A673 (cell line): ENCODE results near the gene ZNF644. TPM values are rescaled to one million over a fixed set of nuclear protein-coding genes. Genes with fewer than 3 reads are reported as not detected.
A peak's percentile ranks its signal among the peaks of the same experiment; 100 is the strongest.

Experiments used
- BruUV-seq: library from RNA; stranded (reverse); fragments of 400-500 nt; replicated peaks from 2 replicates; lab custom pipeline; 2021; lab: Mats Ljungman, UMichigan
- CTCF ChIA-PET: fragments of 300-600 bp; sonication (Branson Sonifier 250); formaldehyde crosslinking; loops from one replicate; lab custom pipeline; 2022; ENCODE audit warnings: antibody characterized with exemption; lab: Charles Lee
- POLR2A ChIA-PET: fragments of 300-600 bp; sonication (Branson Sonifier 250); formaldehyde crosslinking; loops from one replicate; lab custom pipeline; 2022; ENCODE audit warnings: antibody characterized with exemption; ENCODE audit not compliant: low non-redundant PET; lab: Charles Lee
- DNase-seq: peaks from one replicate; pipeline ENCODE4 v3.0.0-alpha.2; 2015; ENCODE audit warnings: low spot score
- H3K27ac ChIP-seq: fragments of 200-600 bp; sonication (generic); 2 replicates; pipeline ENCODE4 v1.5.1; 2016; ENCODE audit warnings: mixed run types, low read depth, mild to moderate bottlenecking, mixed read lengths, antibody characterized with exemption, low read length; ENCODE audit not compliant: poor library complexity, severe bottlenecking
- H3K27me3 ChIP-seq: fragments of 200-600 bp; sonication (generic); replicated peaks from 2 replicates; pipeline ENCODE4 v1.6.1; 2017; ENCODE audit warnings: mixed run types, low read depth, mild to moderate bottlenecking, mixed read lengths, antibody characterized with exemption, low read length; ENCODE audit not compliant: insufficient read depth, poor library complexity
- H3K36me3 ChIP-seq: fragments of 200-600 bp; sonication (generic); 2 replicates; pipeline ENCODE4 v1.6.1; 2016; ENCODE audit warnings: mixed run types, mild to moderate bottlenecking, mixed read lengths, antibody characterized with exemption, low read length; ENCODE audit not compliant: insufficient read depth, poor library complexity, severe bottlenecking
- H3K4me1 ChIP-seq: fragments of 200-600 bp; sonication (generic); 2 replicates; pipeline ENCODE4 v1.6.1; 2017; ENCODE audit warnings: mixed run types, mild to moderate bottlenecking, mixed read lengths, antibody characterized with exemption, low read length; ENCODE audit not compliant: insufficient read depth, poor library complexity, severe bottlenecking
- H3K4me3 ChIP-seq: fragments of 200-600 bp; sonication (generic); 2 replicates; pipeline ENCODE4 v1.5.1; 2016; ENCODE audit warnings: low read depth, mixed run types, mild to moderate bottlenecking, mixed read lengths, low read length; ENCODE audit not compliant: poor library complexity, severe bottlenecking
- H3K9me3 ChIP-seq: fragments of 200-600 bp; sonication (generic); 2 replicates; pipeline ENCODE4 v1.6.1; 2016; ENCODE audit warnings: mixed run types, low read depth, mild to moderate bottlenecking, mixed read lengths, antibody characterized with exemption, low read length; ENCODE audit not compliant: poor library complexity, severe bottlenecking
- EZH2 ChIP-seq: fragments of 200-600 bp; sonication (generic); IDR thresholded peaks from 2 replicates; pipeline ENCODE4 v1.6.1; 2017; ENCODE audit warnings: borderline replicate concordance, low read depth, mild to moderate bottlenecking, mixed read lengths, antibody characterized with exemption, low read length; ENCODE audit not compliant: poor library complexity, severe bottlenecking
- intact Hi-C: fragments of 100-400 bp; cut with micrococcal nuclease; formaldehyde crosslinking; loops from one replicate; pipeline ENCODE4 v1.10.0; 2022; ENCODE audit not compliant: unreplicated experiment
- total RNA-seq: library from RNA; stranded (reverse); gene quantifications from 2 replicates; pipeline ENCODE4 v1.2.3, GENCODE V29; 2021
- TF ChIP-seq, protein P1 (sequence below): fragments of 300-800, 200-600 bp; sonication (generic); conservative IDR thresholded peaks from 2 replicates; pipeline ENCODE4 v1.5.1; 2017; ENCODE audit warnings: low read depth, mild to moderate bottlenecking, antibody characterized with exemption, low read length, moderate library complexity, mixed read lengths

Gene ZNF644
- total RNA-seq, 1 experiment from 2014 or later = 80.4 TPM

GRCh38 chr1:91026777-91027176, 4.9 kb upstream of the ZNF644 start:
- Histone ChIP-seq H3K4me1 (peaks cover 5% of the 10 kb centered on the region), H3K27me3 (no peaks in the 10 kb centered on the region), H3K27ac (no peak overlapping the region), H3K4me3 (no peak overlapping the region), H3K36me3 (no peaks in the 10 kb centered on the region), H3K9me3 (no peaks in the 10 kb centered on the region)
- intact Hi-C loops = no loop called here
- ChIA-PET CTCF (no interaction called here), POLR2A (no interaction called here)
- TF ChIP-seq EZH2 = no peak
- TF ChIP-seq, protein P1, sequence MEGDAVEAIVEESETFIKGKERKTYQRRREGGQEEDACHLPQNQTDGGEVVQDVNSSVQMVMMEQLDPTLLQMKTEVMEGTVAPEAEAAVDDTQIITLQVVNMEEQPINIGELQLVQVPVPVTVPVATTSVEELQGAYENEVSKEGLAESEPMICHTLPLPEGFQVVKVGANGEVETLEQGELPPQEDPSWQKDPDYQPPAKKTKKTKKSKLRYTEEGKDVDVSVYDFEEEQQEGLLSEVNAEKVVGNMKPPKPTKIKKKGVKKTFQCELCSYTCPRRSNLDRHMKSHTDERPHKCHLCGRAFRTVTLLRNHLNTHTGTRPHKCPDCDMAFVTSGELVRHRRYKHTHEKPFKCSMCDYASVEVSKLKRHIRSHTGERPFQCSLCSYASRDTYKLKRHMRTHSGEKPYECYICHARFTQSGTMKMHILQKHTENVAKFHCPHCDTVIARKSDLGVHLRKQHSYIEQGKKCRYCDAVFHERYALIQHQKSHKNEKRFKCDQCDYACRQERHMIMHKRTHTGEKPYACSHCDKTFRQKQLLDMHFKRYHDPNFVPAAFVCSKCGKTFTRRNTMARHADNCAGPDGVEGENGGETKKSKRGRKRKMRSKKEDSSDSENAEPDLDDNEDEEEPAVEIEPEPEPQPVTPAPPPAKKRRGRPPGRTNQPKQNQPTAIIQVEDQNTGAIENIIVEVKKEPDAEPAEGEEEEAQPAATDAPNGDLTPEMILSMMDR = peak; percentile 47; the same call in 1 of the 2 replicates
- no TSS peak for BruUV-seq
- DNase-seq = no peak

DNA sequence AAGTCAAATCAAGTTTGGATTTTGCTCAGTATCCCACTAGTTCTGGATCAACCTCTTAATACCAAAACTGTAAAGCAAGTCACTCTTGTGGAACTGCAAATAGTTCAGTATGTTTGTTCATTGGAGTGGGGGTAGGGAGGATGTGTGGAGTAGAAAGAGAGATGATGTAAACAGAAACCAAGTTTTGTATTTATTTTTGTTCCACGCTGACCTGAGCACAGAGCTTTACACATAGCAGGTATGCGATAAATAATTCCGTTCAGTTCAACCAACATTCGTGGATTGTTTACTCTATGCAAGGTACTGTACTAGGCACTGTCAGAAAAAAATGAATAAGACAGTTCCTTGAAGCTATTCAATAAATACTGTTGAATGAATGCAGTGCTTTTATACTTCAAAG, 4.5 kb upstream of the ZNF644 start:
- peaks cover 5% of the 10 kb centered on the region for H3K4me1 ChIP-seq
- no TSS peak for BruUV-seq
- TF ChIP-seq, protein P1 = no peak
- no peak for TF ChIP-seq EZH2
- no peaks in the 10 kb centered on the region for H3K9me3 ChIP-seq
- no peak for DNase-seq
- H3K4me3 ChIP-seq = no peak overlapping the region
- ChIA-PET CTCF (no interaction called here), POLR2A (no interaction called here)
- intact Hi-C loops = no loop called here
- no peak overlapping the region for H3K27ac ChIP-seq
- H3K27me3 ChIP-seq = no peaks in the 10 kb centered on the region
- no peaks in the 10 kb centered on the region for H3K36me3 ChIP-seq

DNA sequence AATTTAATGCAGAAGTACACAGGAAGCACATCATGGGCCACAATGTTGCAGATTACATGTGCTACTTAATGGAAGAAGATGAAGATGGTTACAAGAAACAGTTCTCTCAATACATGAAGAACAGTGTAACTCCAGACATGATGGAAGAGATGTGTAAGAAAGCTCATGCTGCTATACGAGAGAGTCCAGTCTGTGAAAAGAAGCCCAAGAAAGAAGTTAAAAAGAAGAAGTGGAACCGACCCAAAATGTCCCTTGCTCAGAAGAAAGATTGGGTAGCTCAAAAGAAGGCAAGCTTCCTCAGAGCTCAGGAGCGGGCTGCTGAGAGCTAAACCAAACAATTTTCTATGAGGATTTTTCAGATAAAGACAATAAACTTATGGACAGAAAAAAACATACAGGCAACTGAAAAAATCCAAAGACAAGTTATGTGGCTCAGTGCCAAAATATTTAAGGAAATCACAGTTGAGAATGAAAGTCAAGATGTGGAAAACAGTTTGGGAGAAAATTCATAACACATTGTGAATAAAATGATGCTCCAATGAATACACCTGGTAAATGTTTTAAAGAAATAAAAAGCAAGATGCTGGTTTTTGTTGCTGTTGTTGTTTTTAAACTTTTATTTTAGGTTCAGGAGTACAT, 2.8 kb upstream of the ZNF644 start:
- H3K36me3 ChIP-seq = no peaks in the 10 kb centered on the region
- ChIA-PET POLR2A (no interaction called here), CTCF (no interaction called here)
- no peak overlapping the region for H3K27ac ChIP-seq
- no TSS peak for BruUV-seq
- intact Hi-C loops = no loop called here
- no peak overlapping the region for H3K4me3 ChIP-seq
- no peaks in the 10 kb centered on the region for H3K9me3 ChIP-seq
- no peaks in the 10 kb centered on the region for H3K27me3 ChIP-seq
- no peak for DNase-seq
- peaks cover 5% of the 10 kb centered on the region for H3K4me1 ChIP-seq
- TF ChIP-seq, protein P1 = no peak
- no peak for TF ChIP-seq EZH2
